WTC11 (cell line): Measurements from ENCODE around the gene ZNF304.

Experiments
- CREB1 ChIP-seq: sonication (generic); formaldehyde crosslinking; IDR thresholded peaks from 2 replicates; pipeline ENCODE4 v1.8.0; 2023; ENCODE audit warnings: mild to moderate bottlenecking, missing genetic modification reagents
- ESRRA ChIP-seq: sonication (generic); formaldehyde crosslinking; IDR thresholded peaks from 2 replicates; pipeline ENCODE4 v1.8.1; 2022; ENCODE audit warnings: mild to moderate bottlenecking, missing genetic modification reagents, borderline replicate concordance
- FOXJ3 ChIP-seq: sonication (generic); formaldehyde crosslinking; IDR thresholded peaks from 2 replicates; pipeline ENCODE4 v1.9.0; 2021; ENCODE audit warnings: missing genetic modification reagents, mild to moderate bottlenecking, borderline replicate concordance
- HMGA2 ChIP-seq: fragments of 250-450 bp; sonication (Bioruptor Pico); IDR thresholded peaks from 2 replicates; pipeline ENCODE4 v1.4.0; 2021; ENCODE audit warnings: mild to moderate bottlenecking, moderate library complexity
- JUN ChIP-seq: sonication (generic); formaldehyde crosslinking; IDR thresholded peaks from 2 replicates; pipeline ENCODE4 v1.8.0; 2023; ENCODE audit warnings: mild to moderate bottlenecking, missing genetic modification reagents
- SMAD3 ChIP-seq: sonication (generic); formaldehyde crosslinking; IDR thresholded peaks from 2 replicates; pipeline ENCODE4 v1.8.0; 2022; ENCODE audit warnings: missing genetic modification reagents, mild to moderate bottlenecking, borderline replicate concordance
- SMAD4 ChIP-seq: sonication (generic); formaldehyde crosslinking; IDR thresholded peaks from 2 replicates; pipeline ENCODE4 v1.8.0; 2022; ENCODE audit warnings: mild to moderate bottlenecking, missing genetic modification reagents
- SP1 ChIP-seq: sonication (generic); formaldehyde crosslinking; conservative IDR thresholded peaks from 2 replicates; pipeline ENCODE4 v1.8.1; 2022; ENCODE audit warnings: missing genetic modification reagents
- TEAD4 ChIP-seq: sonication (generic); formaldehyde crosslinking; IDR thresholded peaks from 2 replicates; pipeline ENCODE4 v1.8.0; 2022; ENCODE audit warnings: mild to moderate bottlenecking, missing genetic modification reagents
- ZNF317 ChIP-seq: sonication (generic); formaldehyde crosslinking; IDR thresholded peaks from 2 replicates; pipeline ENCODE4 v1.8.1; 2023; ENCODE audit warnings: low read depth, mild to moderate bottlenecking, moderate library complexity, missing genetic modification reagents, borderline replicate concordance
- TF ChIP-seq, protein P1 (sequence below): fragments of 200-600 bp; IDR thresholded peaks from 2 replicates; pipeline ENCODE4 v1.8.0; 2022; ENCODE audit warnings: antibody characterized with exemption
- TF ChIP-seq, protein P2 (sequence below): sonication (generic); formaldehyde crosslinking; IDR thresholded peaks from 2 replicates; pipeline ENCODE4 v1.8.0; 2023; ENCODE audit warnings: missing genetic modification reagents
- TF ChIP-seq, protein P3 (sequence below): sonication (generic); formaldehyde crosslinking; IDR thresholded peaks from 2 replicates; pipeline ENCODE4 v1.8.1; 2022; ENCODE audit warnings: mild to moderate bottlenecking, moderate library complexity, missing genetic modification reagents

DNA sequence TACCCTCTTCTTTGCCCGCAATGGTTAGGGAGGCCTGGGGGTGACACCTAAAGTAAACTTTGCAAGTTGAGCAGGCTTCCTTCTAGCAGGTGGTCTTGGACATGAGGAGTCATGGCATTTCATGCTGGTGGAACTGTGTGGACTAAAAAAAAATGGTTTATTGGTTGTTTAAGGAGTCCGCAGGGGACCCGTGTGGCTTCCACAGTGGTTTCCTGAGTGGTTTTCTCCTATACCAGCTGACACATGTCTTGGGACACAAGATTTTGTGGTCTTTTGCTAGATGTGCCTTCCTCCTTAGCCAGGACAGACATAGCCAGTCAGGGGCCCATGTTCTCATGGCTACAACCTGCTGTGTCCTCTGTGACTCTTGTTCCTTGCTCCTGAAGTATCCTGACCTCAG, 29.3 kb upstream of the ZNF304 start:
- TF ChIP-seq, protein P1, sequence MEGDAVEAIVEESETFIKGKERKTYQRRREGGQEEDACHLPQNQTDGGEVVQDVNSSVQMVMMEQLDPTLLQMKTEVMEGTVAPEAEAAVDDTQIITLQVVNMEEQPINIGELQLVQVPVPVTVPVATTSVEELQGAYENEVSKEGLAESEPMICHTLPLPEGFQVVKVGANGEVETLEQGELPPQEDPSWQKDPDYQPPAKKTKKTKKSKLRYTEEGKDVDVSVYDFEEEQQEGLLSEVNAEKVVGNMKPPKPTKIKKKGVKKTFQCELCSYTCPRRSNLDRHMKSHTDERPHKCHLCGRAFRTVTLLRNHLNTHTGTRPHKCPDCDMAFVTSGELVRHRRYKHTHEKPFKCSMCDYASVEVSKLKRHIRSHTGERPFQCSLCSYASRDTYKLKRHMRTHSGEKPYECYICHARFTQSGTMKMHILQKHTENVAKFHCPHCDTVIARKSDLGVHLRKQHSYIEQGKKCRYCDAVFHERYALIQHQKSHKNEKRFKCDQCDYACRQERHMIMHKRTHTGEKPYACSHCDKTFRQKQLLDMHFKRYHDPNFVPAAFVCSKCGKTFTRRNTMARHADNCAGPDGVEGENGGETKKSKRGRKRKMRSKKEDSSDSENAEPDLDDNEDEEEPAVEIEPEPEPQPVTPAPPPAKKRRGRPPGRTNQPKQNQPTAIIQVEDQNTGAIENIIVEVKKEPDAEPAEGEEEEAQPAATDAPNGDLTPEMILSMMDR, result no peak
- TF ChIP-seq ZNF317 (no peak), TEAD4 (CRISPR knock-in tag) (no peak), SMAD4 (CRISPR knock-in tag) (no peak), JUN (CRISPR knock-in tag) (no peak), HMGA2 (CRISPR knock-in tag) (no peak), SMAD3 (CRISPR knock-in tag) (no peak), FOXJ3 (CRISPR knock-in tag) (no peak), CREB1 (CRISPR knock-in tag) (no peak), SP1 (no peak), ESRRA (no peak)
- TF ChIP-seq, protein P2, sequence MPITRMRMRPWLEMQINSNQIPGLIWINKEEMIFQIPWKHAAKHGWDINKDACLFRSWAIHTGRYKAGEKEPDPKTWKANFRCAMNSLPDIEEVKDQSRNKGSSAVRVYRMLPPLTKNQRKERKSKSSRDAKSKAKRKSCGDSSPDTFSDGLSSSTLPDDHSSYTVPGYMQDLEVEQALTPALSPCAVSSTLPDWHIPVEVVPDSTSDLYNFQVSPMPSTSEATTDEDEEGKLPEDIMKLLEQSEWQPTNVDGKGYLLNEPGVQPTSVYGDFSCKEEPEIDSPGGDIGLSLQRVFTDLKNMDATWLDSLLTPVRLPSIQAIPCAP, result no peak
- TF ChIP-seq, protein P3, sequence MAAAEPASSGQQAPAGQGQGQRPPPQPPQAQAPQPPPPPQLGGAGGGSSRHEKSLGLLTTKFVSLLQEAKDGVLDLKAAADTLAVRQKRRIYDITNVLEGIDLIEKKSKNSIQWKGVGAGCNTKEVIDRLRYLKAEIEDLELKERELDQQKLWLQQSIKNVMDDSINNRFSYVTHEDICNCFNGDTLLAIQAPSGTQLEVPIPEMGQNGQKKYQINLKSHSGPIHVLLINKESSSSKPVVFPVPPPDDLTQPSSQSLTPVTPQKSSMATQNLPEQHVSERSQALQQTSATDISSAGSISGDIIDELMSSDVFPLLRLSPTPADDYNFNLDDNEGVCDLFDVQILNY (CRISPR knock-in tag), result no peak
